ENCODE results near the gene CDC42EP4.

DNA sequence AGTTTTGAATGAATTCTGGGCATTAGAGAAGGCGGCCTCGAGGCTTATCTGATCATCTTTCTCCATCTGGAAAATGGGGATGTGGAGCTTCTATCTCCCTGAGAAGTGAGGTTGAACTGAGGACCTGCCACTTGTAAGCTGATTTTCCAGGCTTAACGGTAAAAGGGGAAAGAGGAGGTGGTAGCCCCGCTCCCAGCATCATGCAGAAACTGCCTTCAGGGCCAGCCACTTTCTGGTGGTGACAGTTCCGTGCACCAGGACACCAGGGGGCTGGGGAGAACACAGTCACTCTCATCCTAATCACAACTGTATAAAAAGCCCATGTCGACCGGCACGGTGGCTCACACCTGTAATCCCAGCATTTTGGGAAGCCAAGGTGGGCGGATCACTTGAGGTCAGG, 29.2 kb downstream of the CDC42EP4 start:
- TF ChIP-seq, protein P1, sequence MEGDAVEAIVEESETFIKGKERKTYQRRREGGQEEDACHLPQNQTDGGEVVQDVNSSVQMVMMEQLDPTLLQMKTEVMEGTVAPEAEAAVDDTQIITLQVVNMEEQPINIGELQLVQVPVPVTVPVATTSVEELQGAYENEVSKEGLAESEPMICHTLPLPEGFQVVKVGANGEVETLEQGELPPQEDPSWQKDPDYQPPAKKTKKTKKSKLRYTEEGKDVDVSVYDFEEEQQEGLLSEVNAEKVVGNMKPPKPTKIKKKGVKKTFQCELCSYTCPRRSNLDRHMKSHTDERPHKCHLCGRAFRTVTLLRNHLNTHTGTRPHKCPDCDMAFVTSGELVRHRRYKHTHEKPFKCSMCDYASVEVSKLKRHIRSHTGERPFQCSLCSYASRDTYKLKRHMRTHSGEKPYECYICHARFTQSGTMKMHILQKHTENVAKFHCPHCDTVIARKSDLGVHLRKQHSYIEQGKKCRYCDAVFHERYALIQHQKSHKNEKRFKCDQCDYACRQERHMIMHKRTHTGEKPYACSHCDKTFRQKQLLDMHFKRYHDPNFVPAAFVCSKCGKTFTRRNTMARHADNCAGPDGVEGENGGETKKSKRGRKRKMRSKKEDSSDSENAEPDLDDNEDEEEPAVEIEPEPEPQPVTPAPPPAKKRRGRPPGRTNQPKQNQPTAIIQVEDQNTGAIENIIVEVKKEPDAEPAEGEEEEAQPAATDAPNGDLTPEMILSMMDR (IDR thresholded peaks at IDR 0.05; ENCODE audit: borderline replicate concordance, extremely low read depth, low read length, poor library complexity, severe bottlenecking), result no peak
- TF ChIP-seq EZH2 (IDR thresholded peaks at IDR 0.05; ENCODE audit: borderline replicate concordance, low read depth, low read length, severe bottlenecking), result no peak

Data from DND-41 (cell line).